ENCODE data around the gene OGDH. TPM values are rescaled to one million over a fixed set of nuclear protein-coding genes. Genes with fewer than 3 reads are reported as not detected.

Gene OGDH
- total RNA-seq, 1 donor from 2014 or later: 67.1 TPM

- Mint-ChIP-seq H3K27ac (ENCODE audit: unreplicated experiment) (no peak overlapping the region), H3K4me3 (ENCODE audit: unreplicated experiment) (no peak overlapping the region), H3K4me1 (ENCODE audit: unreplicated experiment) (peaks cover 6% of the 10 kb centered on the region), H3K27me3 (ENCODE audit: unreplicated experiment) (peaks cover 10% of the 10 kb centered on the region), H3K36me3 (ENCODE audit: low read depth, unreplicated experiment) (peaks cover 4% of the 10 kb centered on the region), H3K9me3 (ENCODE audit: unreplicated experiment) (no peaks in the 10 kb centered on the region)
- no peak for DNase-seq (ENCODE audit: low spot score)
- TF ChIP-seq CTCF (IDR thresholded peaks at IDR 0.05; ENCODE audit: unreplicated experiment): no peak
Measured at GRCh38 chr7:44754802-44755697, 148.6 kb downstream of the OGDH start.

- no peak for DNase-seq (ENCODE audit: low spot score)
- Mint-ChIP-seq H3K36me3 (ENCODE audit: low read depth, unreplicated experiment) (peaks cover 4% of the 10 kb centered on the region), H3K9me3 (ENCODE audit: unreplicated experiment) (no peaks in the 10 kb centered on the region), H3K4me1 (ENCODE audit: unreplicated experiment) (no peaks in the 10 kb centered on the region), H3K4me3 (ENCODE audit: unreplicated experiment) (no peak overlapping the region), H3K27ac (ENCODE audit: unreplicated experiment) (no peak overlapping the region), H3K27me3 (ENCODE audit: unreplicated experiment) (peaks cover 5% of the 10 kb centered on the region)
- TF ChIP-seq CTCF (IDR thresholded peaks at IDR 0.05; ENCODE audit: unreplicated experiment): no peak
Measured at GRCh38 chr7:44755698-44756627, 149.5 kb downstream of the OGDH start.

- H3K9me3 Mint-ChIP-seq (ENCODE audit: unreplicated experiment): no peaks in the 10 kb centered on the region
- peaks cover 5% of the 10 kb centered on the region for H3K27me3 Mint-ChIP-seq (ENCODE audit: unreplicated experiment)
- peaks cover 4% of the 10 kb centered on the region for H3K36me3 Mint-ChIP-seq (ENCODE audit: low read depth, unreplicated experiment)
- no peak for TF ChIP-seq CTCF (IDR thresholded peaks at IDR 0.05; ENCODE audit: unreplicated experiment)
- DNase-seq (ENCODE audit: low spot score): no peak
- H3K4me3 Mint-ChIP-seq (ENCODE audit: unreplicated experiment): no peak overlapping the region
- no peaks in the 10 kb centered on the region for H3K4me1 Mint-ChIP-seq (ENCODE audit: unreplicated experiment)
- no peak overlapping the region for H3K27ac Mint-ChIP-seq (ENCODE audit: unreplicated experiment)
Measured at GRCh38 chr7:44756904-44757303, 150.5 kb downstream of the OGDH start.

GRCh38 chr7:44757311-44757710, 150.9 kb downstream of the OGDH start:
- peaks cover 8% of the 10 kb centered on the region for H3K36me3 Mint-ChIP-seq (ENCODE audit: low read depth, unreplicated experiment)
- no peaks in the 10 kb centered on the region for H3K4me1 Mint-ChIP-seq (ENCODE audit: unreplicated experiment)
- no peak for TF ChIP-seq CTCF (IDR thresholded peaks at IDR 0.05; ENCODE audit: unreplicated experiment)
- peaks cover 5% of the 10 kb centered on the region for H3K27me3 Mint-ChIP-seq (ENCODE audit: unreplicated experiment)
- no peak overlapping the region for H3K4me3 Mint-ChIP-seq (ENCODE audit: unreplicated experiment)
- H3K9me3 Mint-ChIP-seq (ENCODE audit: unreplicated experiment): no peaks in the 10 kb centered on the region
- no peak for DNase-seq (ENCODE audit: low spot score)
- H3K27ac Mint-ChIP-seq (ENCODE audit: unreplicated experiment): no peak overlapping the region
